Transverse colon (tissue), 4 donors: Measurements from ENCODE around the gene TTYH2.

Experiments used
- CTCF ChIP-seq, 5 experiments: fragments of 200-600 bp in 3 of 5; fragments of 450-650 bp in 2 of 5; sonication (generic) in 3 of 5; IDR thresholded peaks; 1 replicate in 2 of 5; 2 replicates in 3 of 5; pipeline ENCODE4 v1.5.1; 2016 to 2017; ENCODE audit warnings: antibody characterized with exemption in 5 of 5, inconsistent platforms in 3 of 5, mild to moderate bottlenecking in 2 of 5, moderate library complexity in 1 of 5
- EP300 ChIP-seq: sonication (generic); formaldehyde crosslinking; IDR thresholded peaks from one replicate; pipeline ENCODE4 v1.6.1; 2017; ENCODE audit warnings: antibody characterized with exemption, low read depth
- POLR2A ChIP-seq: fragments of 450-650 bp; IDR thresholded peaks from one replicate; pipeline ENCODE4 v1.6.1; 2016; ENCODE audit warnings: antibody characterized with exemption, mild to moderate bottlenecking, moderate library complexity
- POLR2AphosphoS5 ChIP-seq, 3 donors: sonication (generic); formaldehyde crosslinking; IDR thresholded peaks; one replicate each; pipeline ENCODE4 v1.6.1; 2016; ENCODE audit warnings: antibody characterized with exemption in 3 of 3

GRCh38 chr17:74260525-74260850 is 47.1 kb downstream of the TTYH2 start:
- TF ChIP-seq CTCF (IDR thresholded peaks at IDR 0.05) (no peak), EP300 (no peak), POLR2AphosphoS5 (IDR thresholded peaks at IDR 0.05) (no peak), POLR2A (no peak)
